GM19351 (cell line): ENCODE measurements around the gene EFCAB10.
A peak's percentile ranks its signal among the peaks of the same experiment; 100 is the strongest.
"Not testable (repeated sequence)": the region's sequence is repeated elsewhere in the genome, so short reads cannot be mapped to it uniquely, and the experiment has no call there.

Experiments used
- ATAC-seq: cut with Tn5 transposase; IDR thresholded peaks from one replicate; pipeline ENCODE4 v1.9.1; 2021; ENCODE audit warnings: mild to moderate bottlenecking, moderate library complexity; ENCODE audit not compliant: unreplicated experiment

The EFCAB10 gene

GRCh38 chr7:105599551-105599950 is 18.3 kb upstream of the EFCAB10 start:
- ATAC-seq = no peak

GRCh38 chr7:105599080-105599479 is 17.8 kb upstream of the EFCAB10 start:
- not testable (repeated sequence) for ATAC-seq

- ATAC-seq = no peak
Observed at GRCh38 chr7:105596866-105597265, 15.6 kb upstream of the EFCAB10 start.

GRCh38 chr7:105594034-105594433 is 12.7 kb upstream of the EFCAB10 start:
- no peak for ATAC-seq

- ATAC-seq = no peak
Observed at GRCh38 chr7:105591522-105591921, 10.2 kb upstream of the EFCAB10 start.

- ATAC-seq = no peak
Observed at GRCh38 chr7:105590793-105591192, 9.5 kb upstream of the EFCAB10 start.

GRCh38 chr7:105589356-105590077 is 8.2 kb upstream of the EFCAB10 start:
- ATAC-seq = peak; percentile 88

GRCh38 chr7:105587909-105588635 is 6.8 kb upstream of the EFCAB10 start:
- no peak for ATAC-seq

GRCh38 chr7:105585850-105586500 is 4.7 kb upstream of the EFCAB10 start:
- ATAC-seq = no peak

- ATAC-seq = no peak
Observed at GRCh38 chr7:105584165-105584564, 2.9 kb upstream of the EFCAB10 start.

GRCh38 chr7:105583061-105583460 is 1.8 kb upstream of the EFCAB10 start:
- no peak for ATAC-seq

GRCh38 chr7:105580022-105580740 is 1.1 kb downstream of the EFCAB10 start:
- ATAC-seq = no peak

- ATAC-seq = no peak
Observed at GRCh38 chr7:105578496-105578895, 2.8 kb downstream of the EFCAB10 start.

GRCh38 chr7:105577251-105577650 is 4.0 kb downstream of the EFCAB10 start:
- no peak for ATAC-seq

GRCh38 chr7:105571891-105572290 is 9.4 kb downstream of the EFCAB10 start:
- no peak for ATAC-seq

- ATAC-seq = no peak
Observed at GRCh38 chr7:105567821-105568220, 13.5 kb downstream of the EFCAB10 start.

GRCh38 chr7:105567024-105567423 is 14.3 kb downstream of the EFCAB10 start:
- no peak for ATAC-seq

GRCh38 chr7:105565190-105565589 is 16.1 kb downstream of the EFCAB10 start:
- ATAC-seq = no peak

GRCh38 chr7:105559926-105560325 is 21.4 kb downstream of the EFCAB10 start:
- ATAC-seq = no peak

GRCh38 chr7:105538339-105538738 is 43.0 kb downstream of the EFCAB10 start:
- ATAC-seq = no peak
